Liver (tissue), 3 donors: ENCODE measurements around the gene OSCP1.

ENCODE experiments used
- CTCF ChIP-seq: fragments of 150-350 bp; IDR thresholded peaks from 2 replicates; pipeline ENCODE4 v1.5.1; 2017; ENCODE audit warnings: improper control_type of control experiment, low read depth, low read length; ENCODE audit not compliant: missing input control
- EGR1 ChIP-seq, 2 donors: IDR thresholded peaks; 2 replicates each; pipeline ENCODE4 v1.6.1; 2016 to 2018; ENCODE audit warnings: antibody characterized with exemption in 2 of 2, low read depth in 2 of 2
- FOXA1 ChIP-seq: IDR thresholded peaks from 2 replicates; pipeline ENCODE4 v1.6.1; 2016; ENCODE audit warnings: antibody characterized with exemption
- RAD21 ChIP-seq, 2 donors: IDR thresholded peaks; 2 replicates each; pipeline ENCODE4 v1.6.1; 2016; ENCODE audit warnings: antibody characterized with exemption in 2 of 2, mild to moderate bottlenecking in 2 of 2
- REST ChIP-seq: IDR thresholded peaks from 2 replicates; pipeline ENCODE4 v1.6.1; 2016; ENCODE audit warnings: antibody characterized with exemption, mild to moderate bottlenecking
- TF ChIP-seq, protein P1 (sequence below): IDR thresholded peaks from 2 replicates; pipeline ENCODE4 v1.6.1; 2016; ENCODE audit warnings: antibody characterized with exemption
- TF ChIP-seq, protein P2 (sequence below): IDR thresholded peaks from 2 replicates; pipeline ENCODE4 v1.6.1; 2016; ENCODE audit warnings: antibody characterized with exemption
- donor health status: healthy.
- donor health status: healthy.

GRCh38 chr1:36456391-36456928, 6.2 kb upstream of the OSCP1 start:
- TF ChIP-seq CTCF (no peak), RAD21 (IDR thresholded peaks at IDR 0.05) (no peak), FOXA1 (no peak), REST (no peak), EGR1 (IDR thresholded peaks at IDR 0.05; ENCODE audit: low read depth in 2 of 2) (no peak)
- TF ChIP-seq, protein P1, sequence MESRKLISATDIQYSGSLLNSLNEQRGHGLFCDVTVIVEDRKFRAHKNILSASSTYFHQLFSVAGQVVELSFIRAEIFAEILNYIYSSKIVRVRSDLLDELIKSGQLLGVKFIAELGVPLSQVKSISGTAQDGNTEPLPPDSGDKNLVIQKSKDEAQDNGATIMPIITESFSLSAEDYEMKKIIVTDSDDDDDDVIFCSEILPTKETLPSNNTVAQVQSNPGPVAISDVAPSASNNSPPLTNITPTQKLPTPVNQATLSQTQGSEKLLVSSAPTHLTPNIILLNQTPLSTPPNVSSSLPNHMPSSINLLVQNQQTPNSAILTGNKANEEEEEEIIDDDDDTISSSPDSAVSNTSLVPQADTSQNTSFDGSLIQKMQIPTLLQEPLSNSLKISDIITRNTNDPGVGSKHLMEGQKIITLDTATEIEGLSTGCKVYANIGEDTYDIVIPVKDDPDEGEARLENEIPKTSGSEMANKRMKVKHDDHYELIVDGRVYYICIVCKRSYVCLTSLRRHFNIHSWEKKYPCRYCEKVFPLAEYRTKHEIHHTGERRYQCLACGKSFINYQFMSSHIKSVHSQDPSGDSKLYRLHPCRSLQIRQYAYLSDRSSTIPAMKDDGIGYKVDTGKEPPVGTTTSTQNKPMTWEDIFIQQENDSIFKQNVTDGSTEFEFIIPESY = no peak
- TF ChIP-seq, protein P2, sequence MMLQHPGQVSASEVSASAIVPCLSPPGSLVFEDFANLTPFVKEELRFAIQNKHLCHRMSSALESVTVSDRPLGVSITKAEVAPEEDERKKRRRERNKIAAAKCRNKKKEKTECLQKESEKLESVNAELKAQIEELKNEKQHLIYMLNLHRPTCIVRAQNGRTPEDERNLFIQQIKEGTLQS = no peak
